HG02970 (cell line): ENCODE data around the gene CCT8L2.
"Not testable (repeated sequence)": the region's sequence is repeated elsewhere in the genome, so short reads cannot be mapped to it uniquely, and the experiment has no call there.

Experiments
- ATAC-seq: cut with Tn5 transposase; IDR thresholded peaks from one replicate; pipeline ENCODE4 v1.9.1; 2021; ENCODE audit warnings: mild to moderate bottlenecking, moderate library complexity, moderate number of reproducible peaks; ENCODE audit not compliant: unreplicated experiment, low FRiP score

CCT8L2 gene

GRCh38 chr22:16592710-16593109, at the start of gene CCT8L2:
TSS of gene CCT8L2 (minus strand) at chr22:16592810. CDS start at chr22:16592550, 260 bp downstream.
- not testable (repeated sequence) for ATAC-seq

GRCh38 chr22:16635442-16635841, 42.8 kb upstream of the CCT8L2 start:
- not testable (repeated sequence) for ATAC-seq

GRCh38 chr22:16634092-16634491, 41.5 kb upstream of the CCT8L2 start:
- ATAC-seq: not testable (repeated sequence)

GRCh38 chr22:16628476-16628875, 35.9 kb upstream of the CCT8L2 start:
- ATAC-seq: not testable (repeated sequence)

- ATAC-seq: not testable (repeated sequence)
Observed at GRCh38 chr22:16625018-16625417, 32.4 kb upstream of the CCT8L2 start.

- ATAC-seq: not testable (repeated sequence)
Observed at GRCh38 chr22:16623595-16623994, 31.0 kb upstream of the CCT8L2 start.

GRCh38 chr22:16617516-16617915, 24.9 kb upstream of the CCT8L2 start:
- not testable (repeated sequence) for ATAC-seq

- not testable (repeated sequence) for ATAC-seq
Observed at GRCh38 chr22:16616390-16616938, 23.9 kb upstream of the CCT8L2 start.

GRCh38 chr22:16615606-16616245, 23.1 kb upstream of the CCT8L2 start:
- not testable (repeated sequence) for ATAC-seq

- no peak for ATAC-seq
Observed at GRCh38 chr22:16609548-16610261, 17.1 kb upstream of the CCT8L2 start.

- ATAC-seq: no peak
Observed at GRCh38 chr22:16608931-16609330, 16.3 kb upstream of the CCT8L2 start.

GRCh38 chr22:16604257-16604998, 11.8 kb upstream of the CCT8L2 start:
- not testable (repeated sequence) for ATAC-seq

- not testable (repeated sequence) for ATAC-seq
Observed at GRCh38 chr22:16603770-16604242, 11.2 kb upstream of the CCT8L2 start.

GRCh38 chr22:16603448-16603768, 10.8 kb upstream of the CCT8L2 start:
- ATAC-seq: no peak

- ATAC-seq: not testable (repeated sequence)
Observed at GRCh38 chr22:16602728-16603447, 10.3 kb upstream of the CCT8L2 start.

GRCh38 chr22:16602224-16602727, 9.7 kb upstream of the CCT8L2 start:
- not testable (repeated sequence) for ATAC-seq

- ATAC-seq: no peak
Observed at GRCh38 chr22:16601437-16602223, 9.0 kb upstream of the CCT8L2 start.

- ATAC-seq: not testable (repeated sequence)
Observed at GRCh38 chr22:16600644-16601436, 8.2 kb upstream of the CCT8L2 start.
